ENCODE data around the gene KIFBP. TPM values are rescaled to one million over a fixed set of nuclear protein-coding genes. Genes with fewer than 3 reads are reported as not detected.
"Not testable (repeated sequence)": the region's sequence is repeated elsewhere in the genome, so short reads cannot be mapped to it uniquely, and the experiment has no call there.

KIFBP gene
- total RNA-seq, 1 donor from 2014 or later: 25.8 TPM

DNA sequence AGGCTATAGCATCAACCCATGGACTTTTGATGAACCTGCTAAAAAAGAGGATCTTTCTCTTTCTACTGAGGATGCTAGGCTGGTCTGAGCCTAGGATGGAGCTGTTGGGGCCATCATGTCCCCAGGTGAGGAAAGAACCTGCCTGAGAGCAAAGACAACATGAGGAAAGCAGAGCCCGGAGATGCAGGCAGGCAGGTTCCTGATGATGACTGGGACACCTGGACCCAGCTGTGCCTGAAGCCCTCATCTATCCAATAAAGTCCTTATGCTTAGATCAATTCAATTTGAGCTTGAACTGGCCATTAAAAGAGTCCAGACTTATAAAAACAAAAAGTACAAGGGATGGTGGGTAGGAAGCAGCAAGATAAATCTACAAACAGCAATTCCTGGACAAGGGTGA lies 48.9 kb downstream of the KIFBP start:
- Histone ChIP-seq H3K27ac (no peak overlapping the region), H3K9me3 (no peaks in the 10 kb centered on the region), H3K36me3 (no peaks in the 10 kb centered on the region), H3K4me1 (no peaks in the 10 kb centered on the region), H3K27me3 (no peaks in the 10 kb centered on the region), H3K4me3 (no peak overlapping the region)
- intact Hi-C loops (cut with DNase I): no loop called here
- no peak for DNase-seq (ENCODE audit: extremely low spot score in 2 of 2)
- TF ChIP-seq POLR2A (IDR thresholded peaks at IDR 0.05) (no peak), POLR2AphosphoS5 (IDR thresholded peaks at IDR 0.05; ENCODE audit: insufficient read depth in 1 of 2, low read depth in 1 of 2) (no peak)
- TF ChIP-seq, protein P1, sequence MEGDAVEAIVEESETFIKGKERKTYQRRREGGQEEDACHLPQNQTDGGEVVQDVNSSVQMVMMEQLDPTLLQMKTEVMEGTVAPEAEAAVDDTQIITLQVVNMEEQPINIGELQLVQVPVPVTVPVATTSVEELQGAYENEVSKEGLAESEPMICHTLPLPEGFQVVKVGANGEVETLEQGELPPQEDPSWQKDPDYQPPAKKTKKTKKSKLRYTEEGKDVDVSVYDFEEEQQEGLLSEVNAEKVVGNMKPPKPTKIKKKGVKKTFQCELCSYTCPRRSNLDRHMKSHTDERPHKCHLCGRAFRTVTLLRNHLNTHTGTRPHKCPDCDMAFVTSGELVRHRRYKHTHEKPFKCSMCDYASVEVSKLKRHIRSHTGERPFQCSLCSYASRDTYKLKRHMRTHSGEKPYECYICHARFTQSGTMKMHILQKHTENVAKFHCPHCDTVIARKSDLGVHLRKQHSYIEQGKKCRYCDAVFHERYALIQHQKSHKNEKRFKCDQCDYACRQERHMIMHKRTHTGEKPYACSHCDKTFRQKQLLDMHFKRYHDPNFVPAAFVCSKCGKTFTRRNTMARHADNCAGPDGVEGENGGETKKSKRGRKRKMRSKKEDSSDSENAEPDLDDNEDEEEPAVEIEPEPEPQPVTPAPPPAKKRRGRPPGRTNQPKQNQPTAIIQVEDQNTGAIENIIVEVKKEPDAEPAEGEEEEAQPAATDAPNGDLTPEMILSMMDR (IDR thresholded peaks at IDR 0.05): no peak

- H3K36me3 ChIP-seq; H3K4me3 ChIP-seq; H3K4me1 ChIP-seq; H3K27me3 ChIP-seq; H3K9me3 ChIP-seq; DNase-seq (ENCODE audit: extremely low spot score in 2 of 2); intact Hi-C loops (cut with DNase I); H3K27ac ChIP-seq: not testable (repeated sequence)
Observed at GRCh38 chr10:69040904-69041303, 52.3 kb downstream of the KIFBP start.

DNA sequence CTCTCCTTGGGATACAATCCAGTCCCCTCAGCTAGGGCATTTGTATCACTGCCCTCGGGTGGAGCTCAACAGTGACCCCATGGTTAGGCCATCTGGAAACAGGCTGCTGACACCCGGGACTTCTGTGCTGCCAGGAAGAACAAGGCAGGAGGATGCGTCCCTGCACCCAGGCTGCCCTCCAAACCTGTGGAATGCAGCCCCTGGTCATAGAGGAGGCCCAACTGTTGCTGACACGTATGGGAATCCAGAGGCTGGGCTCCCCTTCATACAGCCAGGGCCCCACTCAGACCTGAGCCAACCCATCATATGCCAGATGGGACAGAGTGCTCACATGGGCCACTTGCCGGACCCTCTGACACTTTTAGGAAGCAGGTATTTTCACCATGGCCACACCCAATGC lies 53.8 kb downstream of the KIFBP start:
- H3K27ac ChIP-seq: no peak overlapping the region
- intact Hi-C loops (cut with DNase I): no loop called here
- TF ChIP-seq POLR2AphosphoS5 (IDR thresholded peaks at IDR 0.05; ENCODE audit: insufficient read depth in 1 of 2, low read depth in 1 of 2) (no peak), POLR2A (IDR thresholded peaks at IDR 0.05) (no peak)
- TF ChIP-seq, protein P1 (IDR thresholded peaks at IDR 0.05): no peak
- no peak for DNase-seq (ENCODE audit: extremely low spot score in 2 of 2)
- no peak overlapping the region for H3K4me3 ChIP-seq
- H3K36me3 ChIP-seq: no peaks in the 10 kb centered on the region
- H3K27me3 ChIP-seq: no peaks in the 10 kb centered on the region
- no peaks in the 10 kb centered on the region for H3K9me3 ChIP-seq
- H3K4me1 ChIP-seq: no peaks in the 10 kb centered on the region

- Histone ChIP-seq H3K4me3 (no peak overlapping the region), H3K36me3 (no peaks in the 10 kb centered on the region), H3K27me3 (no peaks in the 10 kb centered on the region), H3K9me3 (no peaks in the 10 kb centered on the region), H3K4me1 (no peaks in the 10 kb centered on the region), H3K27ac (no peak overlapping the region)
- no peak for TF ChIP-seq POLR2A (IDR thresholded peaks at IDR 0.05)
- TF ChIP-seq POLR2AphosphoS5 (IDR thresholded peaks at IDR 0.05; ENCODE audit: insufficient read depth in 1 of 2, low read depth in 1 of 2): no peak
- TF ChIP-seq, protein P1 (IDR thresholded peaks at IDR 0.05): no peak
- DNase-seq (ENCODE audit: extremely low spot score in 2 of 2): no peak
- intact Hi-C loops (cut with DNase I): no loop called here
Observed at GRCh38 chr10:69042838-69043237, 54.2 kb downstream of the KIFBP start.

DNA sequence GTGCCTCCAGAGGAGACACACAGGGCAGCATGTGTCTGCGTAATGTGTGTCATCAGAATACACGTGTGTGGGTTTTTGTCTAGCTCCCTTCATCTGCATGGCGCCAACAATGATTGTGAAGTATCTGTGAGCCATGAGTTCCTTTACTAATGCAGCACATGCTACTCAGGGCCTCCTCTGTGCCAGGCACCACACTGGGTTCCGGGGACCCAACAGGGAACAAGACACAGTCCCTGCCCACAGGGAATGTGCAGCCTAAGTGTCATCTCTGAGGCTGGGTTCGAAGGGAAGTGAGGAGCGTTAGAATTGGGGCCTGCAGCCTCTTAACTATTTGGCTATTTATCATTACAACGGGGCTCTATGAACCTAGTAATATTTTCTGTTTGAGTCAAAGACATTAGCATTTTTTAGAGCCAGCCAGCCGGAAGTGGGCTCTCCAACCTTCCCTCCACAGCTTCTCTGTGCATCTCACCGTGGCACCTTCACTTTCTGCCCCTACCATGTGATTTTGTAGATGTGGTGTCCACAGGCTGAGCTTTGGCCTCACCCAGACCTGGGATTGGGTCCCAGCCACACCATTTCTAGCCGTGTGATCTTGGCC lies 55.4 kb downstream of the KIFBP start:
- no peak for DNase-seq (ENCODE audit: extremely low spot score in 2 of 2)
- Histone ChIP-seq H3K4me1 (no peaks in the 10 kb centered on the region), H3K27ac (no peak overlapping the region), H3K27me3 (no peaks in the 10 kb centered on the region), H3K9me3 (no peaks in the 10 kb centered on the region), H3K36me3 (no peaks in the 10 kb centered on the region), H3K4me3 (no peak overlapping the region)
- intact Hi-C loops (cut with DNase I): no loop called here
- no peak for TF ChIP-seq POLR2A (IDR thresholded peaks at IDR 0.05)
- TF ChIP-seq, protein P1 (IDR thresholded peaks at IDR 0.05): no peak
- TF ChIP-seq POLR2AphosphoS5 (IDR thresholded peaks at IDR 0.05; ENCODE audit: insufficient read depth in 1 of 2, low read depth in 1 of 2): no peak
